H1 (cell line): ENCODE results near the gene PRSS48. TPM values are rescaled to one million over a fixed set of nuclear protein-coding genes. Genes with fewer than 3 reads are reported as not detected.

ENCODE experiments used
- CTCF ChIA-PET: fragments of 300-600 bp; sonication (Branson Sonifier 250); formaldehyde crosslinking; loops from one replicate; lab custom pipeline; 2021; ENCODE audit not compliant: partially characterized antibody; lab: Charles Lee
- POLR2A ChIA-PET: fragments of 300-600 bp; sonication (Branson Sonifier 250); formaldehyde crosslinking; loops from one replicate; lab custom pipeline; 2021; ENCODE audit warnings: inconsistent platforms; ENCODE audit not compliant: partially characterized antibody; lab: Charles Lee
- DNase-seq, 2 experiments: peaks; one replicate each; pipeline versions ENCODE4 v3.0.0 to v3.0.0-alpha.2; 2010 to 2022; ENCODE audit warnings: low spot score in 2 of 2, low read depth in 1 of 2, mixed read lengths in 1 of 2
- FAIRE-seq: peaks from 2 replicates; lab custom pipeline; 2011; peaks lifted over from hg19 to GRCh38; lab: Jason Lieb, UNC
- H2AFZ ChIP-seq: 2 replicates; pipeline ENCODE4 v1.8.1; 2012; ENCODE audit warnings: low read length, inconsistent platforms
- H2AK5ac ChIP-seq: 2 replicates; pipeline ENCODE4 v1.6.1; 2013; ENCODE audit warnings: low read depth, low read length
- H2BK120ac ChIP-seq: replicated peaks from 2 replicates; pipeline ENCODE3; 2013; ENCODE audit warnings: low read depth, low read length, inconsistent platforms
- H2BK12ac ChIP-seq: 2 replicates; pipeline ENCODE4 v1.6.1; 2013; ENCODE audit warnings: low read depth, low read length
- H2BK15ac ChIP-seq: 2 replicates; pipeline ENCODE4 v1.6.1; 2013; ENCODE audit warnings: low read length
- H2BK20ac ChIP-seq: 2 replicates; pipeline ENCODE4 v1.6.1; 2013; ENCODE audit warnings: low read length
- H2BK5ac ChIP-seq: 2 replicates; pipeline ENCODE4 v1.6.1; 2013; ENCODE audit warnings: low read depth, low read length
- H3K14ac ChIP-seq: 2 replicates; pipeline ENCODE4 v1.6.1; 2013; ENCODE audit warnings: inconsistent platforms; ENCODE audit not compliant: insufficient read length
- H3K18ac ChIP-seq: 2 replicates; pipeline ENCODE4 v1.6.1; 2013; ENCODE audit warnings: low read length; ENCODE audit errors: extremely low read depth
- H3K23ac ChIP-seq: 2 replicates; pipeline ENCODE4 v1.6.1; 2013; ENCODE audit warnings: inconsistent platforms; ENCODE audit not compliant: insufficient read length
- H3K23me2 ChIP-seq: 2 replicates; pipeline ENCODE4 v1.6.1; 2013; ENCODE audit warnings: low read depth, low read length
- H3K27ac ChIP-seq: 2 replicates; pipeline ENCODE4 v1.6.1; 2011; ENCODE audit warnings: low read depth, low read length, inconsistent platforms
- H3K27me3 ChIP-seq, 4 experiments: replicated peaks in 1 of 4; 1 replicate in 1 of 4; 2 replicates in 3 of 4; pipeline versions ENCODE4 v1.6.1 to v1.8.1; 2011 to 2013; ENCODE audit warnings: low read length in 3 of 4, mild to moderate bottlenecking in 3 of 4, inconsistent platforms in 2 of 4, mixed read lengths in 2 of 4, moderate library complexity in 1 of 4; ENCODE audit not compliant: control insufficient read depth in 3 of 4, insufficient read depth in 3 of 4; ENCODE audit errors: extremely low read depth in 1 of 4
- H3K36me3 ChIP-seq, 4 experiments: 2 replicates each; pipeline versions ENCODE4 v1.6.1 to v1.8.1; 2011 to 2013; ENCODE audit warnings: mild to moderate bottlenecking in 4 of 4, low read length in 3 of 4, moderate library complexity in 2 of 4, control low read depth in 1 of 4, inconsistent platforms in 1 of 4; ENCODE audit not compliant: insufficient read depth in 4 of 4, control insufficient read depth in 2 of 4
- H3K4ac ChIP-seq: replicated peaks from 2 replicates; pipeline ENCODE3; 2013; ENCODE audit warnings: low read length, low read depth, mixed read lengths, inconsistent platforms; ENCODE audit not compliant: insufficient read length
- H3K4me1 ChIP-seq, 4 experiments: replicated peaks in 1 of 4; 1 replicate in 1 of 4; 2 replicates in 3 of 4; pipeline versions ENCODE4 v1.6.1 to v1.8.1; 2011 to 2013; ENCODE audit warnings: low read length in 3 of 4, inconsistent platforms in 2 of 4, mixed read lengths in 1 of 4; ENCODE audit not compliant: insufficient read depth in 4 of 4, control insufficient read depth in 3 of 4
- H3K4me2 ChIP-seq, 2 experiments: 2 replicates each; pipeline versions ENCODE4 v1.6.1 to v1.8.1; 2011 to 2013; ENCODE audit warnings: low read depth in 2 of 2, low read length in 2 of 2, control low read depth in 1 of 2, inconsistent platforms in 1 of 2, mild to moderate bottlenecking in 1 of 2; ENCODE audit not compliant: insufficient read depth in 1 of 2
- H3K4me3 ChIP-seq, 4 experiments: fragments of 200-600, 300-600 bp in 1 of 4; sonication (generic), shearing (Covaris generic), sonication (Bioruptor Twin) in 1 of 4; 2 replicates each; pipeline versions ENCODE4 v1.5.1 to v1.8.1; 2011 to 2016; ENCODE audit warnings: low read length in 4 of 4, low read depth in 3 of 4, control low read depth in 2 of 4, inconsistent platforms in 2 of 4, mild to moderate bottlenecking in 2 of 4, mixed read lengths in 1 of 4, moderate library complexity in 1 of 4; ENCODE audit not compliant: insufficient read depth in 2 of 4; ENCODE audit errors: extremely low read depth in 1 of 4
- H3K56ac ChIP-seq: replicated peaks from 2 replicates; pipeline ENCODE3; 2013; ENCODE audit warnings: low read depth, mild to moderate bottlenecking, mixed read lengths, low read length, inconsistent platforms; ENCODE audit not compliant: insufficient read length
- H3K79me1 ChIP-seq: 2 replicates; pipeline ENCODE4 v1.6.1; 2013; ENCODE audit warnings: low read depth, low read length, control low read depth
- H3K79me2 ChIP-seq, 2 experiments: 2 replicates each; pipeline versions ENCODE4 v1.6.1 to v1.8.1; 2012 to 2013; ENCODE audit warnings: low read length in 2 of 2, mild to moderate bottlenecking in 2 of 2, inconsistent platforms in 1 of 2; ENCODE audit not compliant: insufficient read depth in 2 of 2, control insufficient read depth in 1 of 2
- H3K9ac ChIP-seq, 4 experiments: replicated peaks in 1 of 4; 1 replicate in 1 of 4; 2 replicates in 3 of 4; pipeline versions ENCODE4 v1.6.1 to v1.8.1; 2011 to 2013; ENCODE audit warnings: low read depth in 3 of 4, low read length in 3 of 4, control low read depth in 2 of 4, mild to moderate bottlenecking in 2 of 4, moderate library complexity in 2 of 4, inconsistent platforms in 1 of 4; ENCODE audit errors: extremely low read depth in 1 of 4
- H3K9me3 ChIP-seq, 2 experiments: 2 replicates each; pipeline versions ENCODE4 v1.6.1 to v1.8.1; 2012 to 2013; ENCODE audit warnings: mild to moderate bottlenecking in 2 of 2, moderate library complexity in 2 of 2, control low read depth in 1 of 2, inconsistent platforms in 1 of 2, low read depth in 1 of 2, low read length in 1 of 2, mixed read lengths in 1 of 2; ENCODE audit not compliant: insufficient read depth in 2 of 2
- H4K20me1 ChIP-seq, 2 experiments: replicated peaks in 1 of 2; 2 replicates each; pipeline versions ENCODE3 to v1.8.1; 2011 to 2013; ENCODE audit warnings: inconsistent platforms in 2 of 2, low read length in 2 of 2, mild to moderate bottlenecking in 1 of 2; ENCODE audit not compliant: insufficient read depth in 2 of 2, control insufficient read depth in 1 of 2
- H4K5ac ChIP-seq: 2 replicates; pipeline ENCODE4 v1.6.1; 2013; ENCODE audit warnings: low read length, low read depth, mixed read lengths, inconsistent platforms; ENCODE audit not compliant: insufficient read length
- H4K8ac ChIP-seq: 2 replicates; pipeline ENCODE4 v1.8.0; 2013; ENCODE audit warnings: mild to moderate bottlenecking, moderate library complexity, low read length, inconsistent platforms; ENCODE audit not compliant: insufficient read depth; ENCODE audit errors: extremely low read depth
- H4K91ac ChIP-seq: replicated peaks from 2 replicates; pipeline ENCODE3; 2013; ENCODE audit warnings: low read length, mixed read lengths, inconsistent platforms; ENCODE audit not compliant: insufficient read length
- CHD2 ChIP-seq: IDR thresholded peaks from 2 replicates; pipeline ENCODE4 v1.6.1; 2012; ENCODE audit warnings: low read length, improper control_type of control experiment
- EZH2 ChIP-seq: fragments of 200-600 bp; sonication (generic); IDR thresholded peaks from 2 replicates; pipeline ENCODE4 v1.7.1; 2012; ENCODE audit warnings: low read depth, mild to moderate bottlenecking, moderate library complexity, low read length, inconsistent platforms; ENCODE audit not compliant: severe bottlenecking
- FOSL1 ChIP-seq: IDR thresholded peaks from 2 replicates; pipeline ENCODE4 v1.6.1; 2011; ENCODE audit warnings: mild to moderate bottlenecking, low read depth, low read length, moderate library complexity; ENCODE audit not compliant: insufficient read depth
- GABPA ChIP-seq: IDR thresholded peaks from 2 replicates; pipeline ENCODE4 v1.6.1; 2011; ENCODE audit warnings: mild to moderate bottlenecking, low read length, moderate library complexity, borderline replicate concordance; ENCODE audit not compliant: insufficient read depth
- HDAC6 ChIP-seq: IDR thresholded peaks from one replicate; pipeline ENCODE4 v1.7.1; 2012; ENCODE audit warnings: low read depth, mild to moderate bottlenecking, inconsistent platforms, low read length, moderate library complexity
- KDM1A ChIP-seq: fragments of 200-600, 300-600 bp; sonication (generic); IDR thresholded peaks from 2 replicates; pipeline ENCODE4 v1.7.1; 2016; ENCODE audit warnings: mild to moderate bottlenecking, low read length, borderline replicate concordance
- KDM4A ChIP-seq: IDR thresholded peaks from one replicate; pipeline ENCODE4 v1.7.1; 2012; ENCODE audit warnings: low read depth, mild to moderate bottlenecking, moderate library complexity, low read length, inconsistent platforms; ENCODE audit not compliant: severe bottlenecking
- RFX5 ChIP-seq: IDR thresholded peaks from 2 replicates; pipeline ENCODE4 v1.6.1; 2011; ENCODE audit warnings: low read depth, low read length, improper control_type of control experiment, borderline replicate concordance
- SP2 ChIP-seq: IDR thresholded peaks from 2 replicates; pipeline ENCODE4 v1.6.1; 2012; ENCODE audit warnings: mild to moderate bottlenecking, low read length, inconsistent platforms
- ZNF274 ChIP-seq: IDR thresholded peaks from 2 replicates; pipeline ENCODE4 v1.7.0; 2012; ENCODE audit warnings: low read length, borderline replicate concordance; ENCODE audit errors: extremely low read depth
- WGBS, 2 experiments: shearing (Covaris generic) in 1 of 2; methylation state at CpG; one replicate each; pipeline versions ENCODE4 v1.1.6 to v1.1.7; 2013 to 2015; ENCODE audit warnings: low lambda C conversion rate in 2 of 2, mixed read lengths in 2 of 2, inconsistent platforms in 1 of 2, low coverage in 1 of 2, missing lambda C conversion rate in 1 of 2; ENCODE audit not compliant: insufficient replicate concordance in 2 of 2, insufficient coverage in 1 of 2, insufficient read length in 1 of 2; ENCODE audit errors: extremely low coverage in 1 of 2, missing lambda C conversion rate in 1 of 2; 5-methylcytosine and 5-hydroxymethylcytosine counted together
- polyA plus RNA-seq, 7 experiments: library from polyadenylated mRNA; depleted of rRNA in 3 of 7; stranded (reverse) in 5 of 7; unstranded in 2 of 7; fragments of >200 nt in 5 of 7; fragments of 200-250 nt in 2 of 7; gene quantifications; 1 replicate in 5 of 7; 2 replicates in 1 of 7; 4 replicates in 1 of 7; pipeline versions ENCODE4 v1.2.1 to v1.2.3, GENCODE V29; 2011 to 2013; ENCODE audit warnings: missing spikeins in 2 of 7, mixed read lengths in 2 of 7
- total RNA-seq: library from RNA; stranded (reverse); fragmentation: NEBNext Ultra II Directional; extraction: Animal tissue kit (Norgen Biotek cat#: 25700); gene quantifications from 2 replicates; pipeline ENCODE4 v1.2.1, GENCODE V29; 2021
- TF ChIP-seq, protein P1 (sequence below), 3 experiments: IDR thresholded peaks; 1 replicate in 2 of 3; 2 replicates in 1 of 3; pipeline versions ENCODE4 v1.5.1 to v1.6.1; 2011; ENCODE audit warnings: low read length in 3 of 3, mild to moderate bottlenecking in 3 of 3, inconsistent platforms in 2 of 3, low read depth in 1 of 3, moderate library complexity in 1 of 3; ENCODE audit not compliant: insufficient read depth in 1 of 3; ENCODE audit errors: control extremely low read depth in 1 of 3

Gene PRSS48
- total and polyA plus RNA-seq, 2 of the 8 experiments (the other 6 are each of a cell fraction or from before 2014, with no cell fraction given), result not detected

DNA sequence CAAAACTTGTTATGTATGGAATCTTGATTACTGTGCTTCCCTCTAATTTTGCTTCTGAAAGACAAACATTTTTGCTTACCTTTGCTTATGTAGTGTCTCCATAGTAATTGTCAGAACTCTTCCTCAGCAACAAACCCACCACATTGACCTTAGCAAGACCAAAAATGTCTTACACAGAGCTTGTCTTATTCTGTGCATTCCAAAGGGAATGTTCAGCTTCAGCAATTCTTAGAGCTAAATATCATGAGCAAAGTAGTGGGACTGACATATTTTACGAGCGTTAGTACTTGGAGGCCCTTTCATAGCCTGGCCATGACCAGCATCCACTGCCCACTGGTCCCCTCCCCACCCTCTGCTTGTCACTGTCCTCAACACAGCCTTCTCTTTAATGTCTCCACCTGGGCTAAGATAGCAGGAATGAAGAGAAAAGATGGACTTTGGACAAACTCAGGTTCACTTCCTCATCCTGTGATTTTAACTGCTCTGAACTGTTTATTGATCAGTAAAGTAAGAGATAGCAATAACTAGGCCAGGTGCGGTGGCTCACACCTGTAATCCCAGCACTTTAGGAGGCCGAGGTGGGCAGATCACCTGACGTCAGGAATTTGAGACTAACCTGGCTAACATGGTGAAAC is 63.9 kb downstream of the PRSS48 start:
- H3K4me1 ChIP-seq, result no peaks in the 10 kb centered on the region; a peak in 1 of 7 replicates
- H3K79me2 ChIP-seq, result no peaks in the 10 kb centered on the region
- no peak overlapping the region for H3K14ac ChIP-seq
- no peak overlapping the region for H2BK5ac ChIP-seq
- H3K27ac ChIP-seq, result no peak overlapping the region
- 91% methylated on average over 5 of the region's 5 CpGs; no CpG with 5 or more reads in 1 of the 2 experiments for WGBS, 2 experiments
- H3K4me2 ChIP-seq, result no peak overlapping the region
- no peak overlapping the region for H2BK120ac ChIP-seq
- no peak overlapping the region for H3K56ac ChIP-seq
- no peaks in the 10 kb centered on the region for H3K9me3 ChIP-seq
- H2BK20ac ChIP-seq, result no peak overlapping the region
- H4K5ac ChIP-seq, result no peak overlapping the region
- H3K36me3 ChIP-seq, result no peaks in the 10 kb centered on the region
- DNase-seq, result no peak
- H3K18ac ChIP-seq, result no peak overlapping the region
- H3K79me1 ChIP-seq, result no peaks in the 10 kb centered on the region
- no peak overlapping the region for H2BK15ac ChIP-seq
- H4K91ac ChIP-seq, result no peak overlapping the region
- H3K23me2 ChIP-seq, result no peaks in the 10 kb centered on the region
- H3K4me3 ChIP-seq, result no peak overlapping the region
- no peak overlapping the region for H3K4ac ChIP-seq
- ChIA-PET CTCF (interaction anchor here (0.7 to 1.6 kb wide), 7 partner anchors 9 to 304 kb away, joined by 3 to 4 read pairs (median 3); no protein-coding TSS in a partner anchor), POLR2A (no interaction called here)
- FAIRE-seq, result no peak
- H3K27me3 ChIP-seq, result no peaks in the 10 kb centered on the region
- TF ChIP-seq KDM4A (no peak), HDAC6 (no peak), CHD2 (no peak), FOSL1 (no peak), SP2 (no peak), EZH2 (no peak), ZNF274 (no peak), RFX5 (no peak), KDM1A (no peak), GABPA (no peak)
- TF ChIP-seq, protein P1, sequence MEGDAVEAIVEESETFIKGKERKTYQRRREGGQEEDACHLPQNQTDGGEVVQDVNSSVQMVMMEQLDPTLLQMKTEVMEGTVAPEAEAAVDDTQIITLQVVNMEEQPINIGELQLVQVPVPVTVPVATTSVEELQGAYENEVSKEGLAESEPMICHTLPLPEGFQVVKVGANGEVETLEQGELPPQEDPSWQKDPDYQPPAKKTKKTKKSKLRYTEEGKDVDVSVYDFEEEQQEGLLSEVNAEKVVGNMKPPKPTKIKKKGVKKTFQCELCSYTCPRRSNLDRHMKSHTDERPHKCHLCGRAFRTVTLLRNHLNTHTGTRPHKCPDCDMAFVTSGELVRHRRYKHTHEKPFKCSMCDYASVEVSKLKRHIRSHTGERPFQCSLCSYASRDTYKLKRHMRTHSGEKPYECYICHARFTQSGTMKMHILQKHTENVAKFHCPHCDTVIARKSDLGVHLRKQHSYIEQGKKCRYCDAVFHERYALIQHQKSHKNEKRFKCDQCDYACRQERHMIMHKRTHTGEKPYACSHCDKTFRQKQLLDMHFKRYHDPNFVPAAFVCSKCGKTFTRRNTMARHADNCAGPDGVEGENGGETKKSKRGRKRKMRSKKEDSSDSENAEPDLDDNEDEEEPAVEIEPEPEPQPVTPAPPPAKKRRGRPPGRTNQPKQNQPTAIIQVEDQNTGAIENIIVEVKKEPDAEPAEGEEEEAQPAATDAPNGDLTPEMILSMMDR (IDR thresholded peaks at IDR 0.05; ENCODE audit: control extremely low read depth in 1 of 3, insufficient read depth in 1 of 3, low read depth in 1 of 3, low read length in 3 of 3), result no peak
- H2AK5ac ChIP-seq, result no peak overlapping the region
- no peak overlapping the region for H2BK12ac ChIP-seq
- H2AFZ ChIP-seq, result no peak overlapping the region
- H3K9ac ChIP-seq, result no peak overlapping the region
- H4K8ac ChIP-seq, result no peak overlapping the region
- H4K20me1 ChIP-seq, result no peaks in the 10 kb centered on the region
- H3K23ac ChIP-seq, result no peak overlapping the region
